ENCODE measurements around the gene CYTH1. TPM values are rescaled to one million over a fixed set of nuclear protein-coding genes. Genes with fewer than 3 reads are reported as not detected.

CYTH1 gene
- total RNA-seq, 1 experiment from 2014 or later: 40.3 TPM

DNA sequence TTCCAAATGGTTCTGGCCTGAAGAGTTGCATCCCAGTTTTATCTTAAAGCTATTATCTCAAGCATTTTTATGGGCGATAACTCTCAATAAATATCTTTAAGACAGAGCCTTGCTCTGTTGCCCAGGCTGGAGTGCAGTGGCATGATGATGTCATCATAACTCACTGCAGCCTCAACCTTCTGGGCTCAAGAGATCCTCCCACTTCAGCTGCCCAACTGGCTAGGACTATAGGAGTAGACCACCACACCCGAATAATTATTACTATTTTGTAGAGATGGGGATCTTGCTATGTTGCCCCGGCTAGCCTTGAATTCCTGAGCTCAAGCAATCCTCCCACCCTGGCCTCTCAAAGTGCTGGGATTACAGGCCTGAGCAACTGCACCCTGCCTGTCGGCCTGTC is 26.1 kb upstream of the CYTH1 start:
- no peak for DNase-seq
- POLR2A ChIA-PET (ENCODE audit: unreplicated experiment): no interaction called here

DNA sequence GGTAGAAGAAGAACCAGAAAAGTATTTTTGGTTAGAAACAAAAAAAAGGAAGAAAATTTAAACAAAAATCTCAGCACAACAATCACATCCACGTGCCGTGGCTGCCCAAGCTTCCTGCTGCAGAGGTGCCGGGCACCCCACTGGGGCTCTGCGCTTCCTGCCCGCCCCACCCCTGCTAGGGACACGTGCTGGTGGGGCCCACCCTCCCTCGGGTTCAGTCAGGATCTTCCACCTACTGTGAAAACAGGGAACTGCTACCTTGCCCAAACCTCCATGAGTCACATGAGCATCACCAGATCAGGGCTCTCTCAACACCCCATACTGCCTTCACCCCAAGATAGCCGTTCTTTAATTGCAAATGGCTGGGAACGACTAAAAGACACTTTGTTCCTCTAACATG is 24.4 kb upstream of the CYTH1 start:
- H3K4me2 ChIP-seq: no peak overlapping the region
- no peaks in the 10 kb centered on the region for H3K9me3 ChIP-seq (ENCODE audit: insufficient read depth, low read depth)
- H3K4me1 ChIP-seq (replicated peaks; ENCODE audit: insufficient read depth): no peaks in the 10 kb centered on the region
- BruUV-seq (replicated peaks): no TSS peak
- no peak overlapping the region for H2AFZ ChIP-seq
- no peak overlapping the region for H3K4me3 ChIP-seq
- H3K27me3 ChIP-seq (ENCODE audit: insufficient read depth, low read depth): no peaks in the 10 kb centered on the region
- no peaks in the 10 kb centered on the region; the same call in 1 of the 2 replicates for H4K20me1 ChIP-seq (ENCODE audit: insufficient read depth)
- no peak for DNase-seq
- no peak for TF ChIP-seq EZH2 (IDR thresholded peaks at IDR 0.05; ENCODE audit: low read depth)
- TF ChIP-seq, protein P1, sequence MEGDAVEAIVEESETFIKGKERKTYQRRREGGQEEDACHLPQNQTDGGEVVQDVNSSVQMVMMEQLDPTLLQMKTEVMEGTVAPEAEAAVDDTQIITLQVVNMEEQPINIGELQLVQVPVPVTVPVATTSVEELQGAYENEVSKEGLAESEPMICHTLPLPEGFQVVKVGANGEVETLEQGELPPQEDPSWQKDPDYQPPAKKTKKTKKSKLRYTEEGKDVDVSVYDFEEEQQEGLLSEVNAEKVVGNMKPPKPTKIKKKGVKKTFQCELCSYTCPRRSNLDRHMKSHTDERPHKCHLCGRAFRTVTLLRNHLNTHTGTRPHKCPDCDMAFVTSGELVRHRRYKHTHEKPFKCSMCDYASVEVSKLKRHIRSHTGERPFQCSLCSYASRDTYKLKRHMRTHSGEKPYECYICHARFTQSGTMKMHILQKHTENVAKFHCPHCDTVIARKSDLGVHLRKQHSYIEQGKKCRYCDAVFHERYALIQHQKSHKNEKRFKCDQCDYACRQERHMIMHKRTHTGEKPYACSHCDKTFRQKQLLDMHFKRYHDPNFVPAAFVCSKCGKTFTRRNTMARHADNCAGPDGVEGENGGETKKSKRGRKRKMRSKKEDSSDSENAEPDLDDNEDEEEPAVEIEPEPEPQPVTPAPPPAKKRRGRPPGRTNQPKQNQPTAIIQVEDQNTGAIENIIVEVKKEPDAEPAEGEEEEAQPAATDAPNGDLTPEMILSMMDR (conservative IDR thresholded peaks at IDR 0.05): no peak
- H3K79me2 ChIP-seq (ENCODE audit: low read depth): no peaks in the 10 kb centered on the region
- H3K36me3 ChIP-seq (ENCODE audit: low read depth): no peaks in the 10 kb centered on the region; the same call in 1 of the 2 replicates
- H3F3A ChIP-seq (ENCODE audit: insufficient read depth, low read depth): no peaks in the 10 kb centered on the region
- H3K9me2 ChIP-seq (ENCODE audit: insufficient read depth): no peaks in the 10 kb centered on the region
- ChIA-PET POLR2A (ENCODE audit: unreplicated experiment) (interaction anchor here (0.6 kb wide), 1 partner anchor 324 kb away, joined by 4 read pairs; no protein-coding TSS in a partner anchor), CTCF (no interaction called here)
- no peak overlapping the region for H3K27ac ChIP-seq
- intact Hi-C loops (cut with micrococcal nuclease; ENCODE audit: unreplicated experiment): no loop called here

More for the DNA sequence above, 26.1 kb upstream of the CYTH1 start:
- Histone ChIP-seq H4K20me1 (ENCODE audit: insufficient read depth) (no peaks in the 10 kb centered on the region), H3K9me3 (ENCODE audit: insufficient read depth, low read depth) (no peaks in the 10 kb centered on the region), H2AFZ (no peak overlapping the region), H3K36me3 (ENCODE audit: low read depth) (no peaks in the 10 kb centered on the region; the same call in none of the 2 replicates), H3K9me2 (ENCODE audit: insufficient read depth) (no peaks in the 10 kb centered on the region), H3K79me2 (ENCODE audit: low read depth) (no peaks in the 10 kb centered on the region), H3K4me3 (no peak overlapping the region), H3K27ac (no peak overlapping the region), H3K4me2 (no peak overlapping the region), H3K4me1 (replicated peaks; ENCODE audit: insufficient read depth) (no peaks in the 10 kb centered on the region), H3K27me3 (ENCODE audit: insufficient read depth, low read depth) (no peaks in the 10 kb centered on the region), H3F3A (ENCODE audit: insufficient read depth, low read depth) (no peaks in the 10 kb centered on the region)
- intact Hi-C loops (cut with micrococcal nuclease; ENCODE audit: unreplicated experiment): no loop called here
- no TSS peak for BruUV-seq (replicated peaks)
- TF ChIP-seq EZH2 (IDR thresholded peaks at IDR 0.05; ENCODE audit: low read depth): no peak
- TF ChIP-seq, protein P1 (conservative IDR thresholded peaks at IDR 0.05): no peak
- CTCF ChIA-PET: no interaction called here

DNA sequence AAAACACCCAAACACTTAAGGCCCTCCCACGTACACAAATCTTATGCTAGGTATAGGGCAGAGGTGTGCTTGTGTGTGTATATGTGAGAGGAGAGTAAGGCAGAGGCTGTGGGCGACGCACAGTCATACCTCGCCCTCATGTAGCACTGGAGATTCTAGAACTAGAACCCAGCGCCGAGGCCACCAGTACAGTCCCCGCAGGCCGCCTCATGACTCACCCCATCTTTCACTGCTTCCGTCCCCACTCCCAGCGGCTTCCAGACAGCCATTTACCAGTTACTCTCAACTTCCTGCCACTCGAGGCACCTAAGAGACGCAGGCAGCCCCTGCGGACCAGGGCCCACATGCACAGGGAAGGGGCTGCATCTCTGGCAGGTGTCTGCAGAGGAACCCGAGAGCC is 23.2 kb upstream of the CYTH1 start:
- Histone ChIP-seq H3K4me1 (replicated peaks; ENCODE audit: insufficient read depth) (no peaks in the 10 kb centered on the region), H4K20me1 (ENCODE audit: insufficient read depth) (peaks cover 4% of the 10 kb centered on the region), H3K9me3 (ENCODE audit: insufficient read depth, low read depth) (no peaks in the 10 kb centered on the region), H3F3A (ENCODE audit: insufficient read depth, low read depth) (no peaks in the 10 kb centered on the region), H3K27ac (no peak overlapping the region), H3K27me3 (ENCODE audit: insufficient read depth, low read depth) (no peaks in the 10 kb centered on the region), H3K9me2 (ENCODE audit: insufficient read depth) (no peaks in the 10 kb centered on the region), H3K4me3 (no peak overlapping the region), H3K36me3 (ENCODE audit: low read depth) (no peaks in the 10 kb centered on the region), H3K4me2 (no peak overlapping the region), H3K79me2 (ENCODE audit: low read depth) (no peaks in the 10 kb centered on the region), H2AFZ (no peak overlapping the region)
- intact Hi-C loops (cut with micrococcal nuclease; ENCODE audit: unreplicated experiment): no loop called here
- ChIA-PET CTCF (no interaction called here), POLR2A (ENCODE audit: unreplicated experiment) (no interaction called here)
- TF ChIP-seq EZH2 (IDR thresholded peaks at IDR 0.05; ENCODE audit: low read depth): no peak
- TF ChIP-seq, protein P1 (conservative IDR thresholded peaks at IDR 0.05): no peak
- BruUV-seq (replicated peaks): no TSS peak
- DNase-seq: no peak
